Activated CD4-positive, CD25-positive, alpha-beta regulatory T cell treated with anti-CD3 and anti-CD28 coated beads, Interleukin-2, amount 50 U/mL, for 72 hours (primary cell): ENCODE data around the gene LRRC4C.

Experiments
- DNase-seq: peaks from one replicate; pipeline ENCODE4 v3.0.0; 2021

LRRC4C gene

GRCh38 chr11:41414771-41415440 is 44.5 kb downstream of the LRRC4C start:
- no peak for DNase-seq

GRCh38 chr11:41413843-41414242 is 45.6 kb downstream of the LRRC4C start:
- DNase-seq, result no peak

- no peak for DNase-seq
Observed at GRCh38 chr11:41405812-41406211, 53.6 kb downstream of the LRRC4C start.

GRCh38 chr11:41404109-41404508 is 55.3 kb downstream of the LRRC4C start:
- no peak for DNase-seq

GRCh38 chr11:41403458-41403857 is 56.0 kb downstream of the LRRC4C start:
- no peak for DNase-seq

GRCh38 chr11:41400819-41401382 is 58.6 kb downstream of the LRRC4C start:
- no peak for DNase-seq

- DNase-seq, result no peak
Observed at GRCh38 chr11:41400124-41400523, 59.3 kb downstream of the LRRC4C start.

GRCh38 chr11:41399323-41399722 is 60.1 kb downstream of the LRRC4C start:
- no peak for DNase-seq

GRCh38 chr11:41398175-41398574 is 61.3 kb downstream of the LRRC4C start:
- DNase-seq, result no peak

- no peak for DNase-seq
Observed at GRCh38 chr11:41394521-41395195, 64.8 kb downstream of the LRRC4C start.

GRCh38 chr11:41392596-41392995 is 66.9 kb downstream of the LRRC4C start:
- no peak for DNase-seq

GRCh38 chr11:41389623-41390130 is 69.8 kb downstream of the LRRC4C start:
- no peak for DNase-seq

- DNase-seq, result no peak
Observed at GRCh38 chr11:41384329-41384728, 75.1 kb downstream of the LRRC4C start.

GRCh38 chr11:41383768-41384167 is 75.7 kb downstream of the LRRC4C start:
- no peak for DNase-seq

- DNase-seq, result no peak
Observed at GRCh38 chr11:41382927-41383326, 76.5 kb downstream of the LRRC4C start.

- DNase-seq, result no peak
Observed at GRCh38 chr11:41379084-41379483, 80.4 kb downstream of the LRRC4C start.

- DNase-seq, result no peak
Observed at GRCh38 chr11:41377709-41378394, 81.6 kb downstream of the LRRC4C start.

GRCh38 chr11:41351825-41352224 is 107.6 kb downstream of the LRRC4C start:
- no peak for DNase-seq

- no peak for DNase-seq
Observed at GRCh38 chr11:41346042-41346441, 113.4 kb downstream of the LRRC4C start.

- no peak for DNase-seq
Observed at GRCh38 chr11:41334007-41334933, 125.2 kb downstream of the LRRC4C start.

- no peak for DNase-seq
Observed at GRCh38 chr11:41333357-41333756, 126.1 kb downstream of the LRRC4C start.

- DNase-seq, result no peak
Observed at GRCh38 chr11:41328324-41328723, 131.1 kb downstream of the LRRC4C start.
